ENCODE measurements around the gene MRPL38.

DNA sequence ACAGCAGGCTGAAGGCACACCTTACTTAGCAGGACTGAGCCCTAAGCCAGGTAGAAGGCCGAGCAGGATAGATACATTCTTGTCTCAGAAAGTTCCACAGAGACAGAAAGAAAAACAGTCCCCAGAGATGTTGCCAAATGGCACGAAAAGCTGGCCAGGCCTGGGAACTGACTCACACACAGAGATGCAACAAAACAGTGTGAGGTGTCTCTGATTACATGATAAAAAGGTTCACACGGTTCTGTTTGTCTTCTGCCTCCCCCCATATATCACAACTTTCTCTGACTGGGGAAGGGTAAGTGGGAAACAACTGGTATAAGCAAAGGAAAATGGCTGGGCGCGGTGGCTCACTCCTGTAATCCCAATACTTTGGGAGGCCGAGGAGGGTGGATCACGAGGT is 51.3 kb downstream of the MRPL38 start:
- no peak for TF ChIP-seq CTCF (IDR thresholded peaks at IDR 0.05)
- no peak for TF ChIP-seq POLR2A (IDR thresholded peaks at IDR 0.05)
